ENCODE data around the gene GPR156. TPM values are rescaled to one million over a fixed set of nuclear protein-coding genes. Genes with fewer than 3 reads are reported as not detected.

Gene GPR156
- polyA plus RNA-seq, 1 experiment = 0.44 TPM

DNA sequence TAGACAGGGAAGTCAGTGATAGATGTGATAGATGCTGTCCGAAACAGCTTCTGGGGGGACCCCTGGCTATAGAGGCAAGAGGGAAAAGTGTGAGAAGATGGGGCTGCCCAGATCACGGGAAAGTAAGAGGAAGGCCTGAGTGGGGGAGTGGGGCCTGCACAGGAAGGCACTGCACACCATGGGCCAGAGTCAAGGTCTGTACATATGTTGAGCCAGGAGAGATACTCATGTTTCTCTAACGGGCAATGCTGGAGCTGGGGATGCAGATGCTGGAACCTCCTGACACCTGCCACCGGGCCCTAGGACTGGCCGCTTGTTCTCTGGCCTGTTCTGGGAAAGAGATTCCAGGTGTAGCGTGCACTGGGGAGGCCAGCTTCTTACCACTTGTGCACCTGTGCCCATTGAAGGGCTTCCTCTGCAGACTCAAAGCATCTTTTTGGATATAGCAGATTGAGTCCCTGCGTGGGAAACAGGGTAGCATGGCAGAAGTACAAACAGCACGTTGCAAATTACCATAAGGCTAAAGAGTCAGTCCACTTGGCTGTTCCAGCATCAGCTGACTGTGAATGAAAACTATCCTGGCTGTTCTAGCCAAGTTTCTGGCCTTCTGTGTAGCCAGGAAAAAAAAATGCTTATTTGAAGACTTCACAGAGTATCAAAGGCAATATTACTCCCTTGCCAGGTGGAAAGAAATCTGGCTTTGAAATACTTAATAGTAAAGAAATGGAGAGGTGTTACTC, 113.7 kb downstream of the GPR156 start:
- Histone ChIP-seq H3K27me3 (ENCODE audit: control insufficient read depth, insufficient read depth, low read length) (no peaks in the 10 kb centered on the region), H3K36me3 (ENCODE audit: control insufficient read depth, insufficient read depth, low read length) (no peaks in the 10 kb centered on the region), H3K4me3 (ENCODE audit: low read depth, low read length) (no peak overlapping the region)
- CTCF ChIA-PET = interaction anchor here (1.3 to 1.6 kb wide), 2 partner anchors 19 to 71 kb away, joined by 3 to 4 read pairs; no protein-coding TSS in a partner anchor
- TF ChIP-seq, protein P1, sequence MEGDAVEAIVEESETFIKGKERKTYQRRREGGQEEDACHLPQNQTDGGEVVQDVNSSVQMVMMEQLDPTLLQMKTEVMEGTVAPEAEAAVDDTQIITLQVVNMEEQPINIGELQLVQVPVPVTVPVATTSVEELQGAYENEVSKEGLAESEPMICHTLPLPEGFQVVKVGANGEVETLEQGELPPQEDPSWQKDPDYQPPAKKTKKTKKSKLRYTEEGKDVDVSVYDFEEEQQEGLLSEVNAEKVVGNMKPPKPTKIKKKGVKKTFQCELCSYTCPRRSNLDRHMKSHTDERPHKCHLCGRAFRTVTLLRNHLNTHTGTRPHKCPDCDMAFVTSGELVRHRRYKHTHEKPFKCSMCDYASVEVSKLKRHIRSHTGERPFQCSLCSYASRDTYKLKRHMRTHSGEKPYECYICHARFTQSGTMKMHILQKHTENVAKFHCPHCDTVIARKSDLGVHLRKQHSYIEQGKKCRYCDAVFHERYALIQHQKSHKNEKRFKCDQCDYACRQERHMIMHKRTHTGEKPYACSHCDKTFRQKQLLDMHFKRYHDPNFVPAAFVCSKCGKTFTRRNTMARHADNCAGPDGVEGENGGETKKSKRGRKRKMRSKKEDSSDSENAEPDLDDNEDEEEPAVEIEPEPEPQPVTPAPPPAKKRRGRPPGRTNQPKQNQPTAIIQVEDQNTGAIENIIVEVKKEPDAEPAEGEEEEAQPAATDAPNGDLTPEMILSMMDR (IDR thresholded peaks at IDR 0.05; ENCODE audit: insufficient read depth, low read depth, low read length) = no peak
- POLR2A ChIA-PET = no interaction called here
- no peak for DNase-seq (ENCODE audit: low read depth)

DNA sequence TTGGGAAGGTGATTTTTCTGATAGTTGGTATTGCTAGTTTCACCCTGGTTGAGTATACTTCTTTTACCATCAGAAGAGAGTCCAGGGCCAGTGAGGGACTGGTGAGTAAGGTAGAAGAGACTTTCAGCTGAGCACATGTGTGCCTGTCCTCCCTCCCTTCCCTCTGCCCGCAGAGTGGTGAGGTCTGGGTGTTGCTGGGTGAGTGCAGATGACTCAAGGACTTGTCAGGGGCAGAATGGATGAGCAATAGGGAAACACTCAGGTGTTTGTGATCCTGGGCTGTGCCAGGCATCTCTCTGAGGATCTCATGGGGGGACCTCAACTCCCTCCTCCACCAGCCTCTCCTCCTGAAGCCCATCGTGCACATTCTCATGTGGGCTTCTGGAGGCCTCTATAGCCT, 114.8 kb downstream of the GPR156 start:
- CTCF ChIA-PET = interaction anchor here (1.3 to 1.6 kb wide), 2 partner anchors 18 to 44 kb away, joined by 3 to 4 read pairs; no protein-coding TSS in a partner anchor
- TF ChIP-seq, protein P1 (IDR thresholded peaks at IDR 0.05; ENCODE audit: insufficient read depth, low read depth, low read length) = no peak
- DNase-seq (ENCODE audit: low read depth) = peak; percentile 58
- Histone ChIP-seq H3K36me3 (ENCODE audit: control insufficient read depth, insufficient read depth, low read length) (no peaks in the 10 kb centered on the region), H3K27me3 (ENCODE audit: control insufficient read depth, insufficient read depth, low read length) (no peaks in the 10 kb centered on the region), H3K4me3 (ENCODE audit: low read depth, low read length) (no peak overlapping the region)
- POLR2A ChIA-PET = interaction anchor here (0.5 kb wide), 1 partner anchor 75 kb away, joined by 3 read pairs; no protein-coding TSS in a partner anchor

DNA sequence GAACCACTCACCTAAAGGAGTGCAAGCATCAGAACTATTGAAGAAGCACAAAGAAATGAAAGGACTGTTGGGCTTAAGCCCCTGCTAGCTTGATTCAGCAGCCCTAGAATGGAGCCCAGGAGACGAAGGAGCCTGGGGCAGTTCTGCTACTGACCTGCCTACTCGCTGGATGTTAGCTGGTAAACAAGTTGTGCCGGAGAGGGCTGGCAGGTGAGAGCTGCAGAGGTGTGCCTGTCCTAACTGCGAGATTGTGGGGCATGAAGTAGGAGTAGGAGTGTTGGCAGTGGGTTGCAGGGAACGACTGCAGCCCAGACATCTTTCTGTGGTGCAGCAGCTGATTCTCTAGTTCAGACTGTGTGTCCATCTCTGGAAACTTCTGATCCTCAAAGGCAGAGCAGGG, 115.6 kb downstream of the GPR156 start:
- ChIA-PET POLR2A (no interaction called here), CTCF (interaction anchor here (1.3 kb wide), 1 partner anchor 44 kb away, joined by 4 read pairs; no protein-coding TSS in a partner anchor)
- TF ChIP-seq, protein P1 (IDR thresholded peaks at IDR 0.05; ENCODE audit: insufficient read depth, low read depth, low read length) = no peak
- Histone ChIP-seq H3K4me3 (ENCODE audit: low read depth, low read length) (no peak overlapping the region), H3K27me3 (ENCODE audit: control insufficient read depth, insufficient read depth, low read length) (no peaks in the 10 kb centered on the region), H3K36me3 (ENCODE audit: control insufficient read depth, insufficient read depth, low read length) (no peaks in the 10 kb centered on the region)
- DNase-seq (ENCODE audit: low read depth) = no peak

DNA sequence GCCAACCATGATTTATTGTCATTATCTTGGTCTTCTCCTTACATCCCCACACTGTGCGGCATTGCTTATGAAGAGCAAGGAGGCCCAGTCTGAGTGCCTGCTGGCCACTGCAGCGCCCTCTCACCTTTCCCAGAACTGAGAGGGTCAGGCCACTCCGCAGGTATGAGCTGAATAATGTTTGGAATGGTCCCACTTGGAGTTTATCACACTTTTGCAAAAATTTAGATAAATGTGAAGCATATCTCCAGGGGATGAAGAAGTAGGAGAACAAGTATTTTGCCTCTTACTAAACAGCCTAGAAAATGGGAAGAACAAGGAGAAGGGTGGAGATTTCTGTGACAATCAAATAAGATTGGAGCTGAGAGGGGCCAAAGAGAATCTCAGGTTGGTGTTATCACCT, 116.4 kb downstream of the GPR156 start:
- CTCF ChIA-PET = no interaction called here
- H3K27me3 ChIP-seq (ENCODE audit: control insufficient read depth, insufficient read depth, low read length) = no peaks in the 10 kb centered on the region
- no peaks in the 10 kb centered on the region for H3K36me3 ChIP-seq (ENCODE audit: control insufficient read depth, insufficient read depth, low read length)
- POLR2A ChIA-PET = no interaction called here
- no peak overlapping the region for H3K4me3 ChIP-seq (ENCODE audit: low read depth, low read length)
- TF ChIP-seq, protein P1 (IDR thresholded peaks at IDR 0.05; ENCODE audit: insufficient read depth, low read depth, low read length) = no peak
- no peak for DNase-seq (ENCODE audit: low read depth)

DNA sequence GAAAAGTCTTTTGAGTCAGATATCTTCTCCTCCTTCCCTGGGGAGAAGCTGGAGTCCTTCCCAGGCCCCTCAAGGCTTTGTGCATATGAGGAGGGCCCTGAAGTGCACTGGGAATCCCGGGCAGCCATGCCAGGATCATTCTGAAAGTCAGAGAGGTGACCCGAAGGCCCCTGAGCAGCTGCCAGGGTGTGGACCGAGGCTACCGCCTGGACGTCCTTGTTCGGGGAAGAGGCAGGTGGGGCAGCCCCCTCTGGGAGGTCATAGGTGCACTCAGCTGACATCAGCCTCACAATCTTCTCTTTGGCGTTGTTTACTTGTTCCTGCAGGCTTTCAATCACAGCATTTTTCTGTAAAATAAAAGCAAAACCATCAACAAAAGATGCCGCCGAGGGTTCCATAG, 117.0 kb downstream of the GPR156 start:
- POLR2A ChIA-PET = no interaction called here

More for the DNA sequence above, 117.0 kb downstream of the GPR156 start:
- DNase-seq (ENCODE audit: low read depth) = no peak
- CTCF ChIA-PET = no interaction called here
- H3K4me3 ChIP-seq (ENCODE audit: low read depth, low read length) = no peak overlapping the region
- TF ChIP-seq, protein P1 (IDR thresholded peaks at IDR 0.05; ENCODE audit: insufficient read depth, low read depth, low read length) = no peak
- H3K27me3 ChIP-seq (ENCODE audit: control insufficient read depth, insufficient read depth, low read length) = no peaks in the 10 kb centered on the region
- H3K36me3 ChIP-seq (ENCODE audit: control insufficient read depth, insufficient read depth, low read length) = no peaks in the 10 kb centered on the region
